T follicular helper cell (primary cell): ENCODE results near the gene RAN.
A peak's percentile ranks its signal among the peaks of the same experiment; 100 is the strongest.
"Not testable (repeated sequence)": the region's sequence is repeated elsewhere in the genome, so short reads cannot be mapped to it uniquely, and the experiment has no call there.

Source experiments
- DNase-seq: peaks from one replicate; pipeline ENCODE4 v3.0.0-alpha.2; 2020; ENCODE audit warnings: low read depth
- total RNA-seq, 2 experiments: gene quantifications; one replicate each; lab custom pipeline; 2026; lab: John Stamatoyannopoulos, UW

Gene RAN
- total RNA-seq = 254 to 1,072 reads per million in 2 experiments

DNA sequence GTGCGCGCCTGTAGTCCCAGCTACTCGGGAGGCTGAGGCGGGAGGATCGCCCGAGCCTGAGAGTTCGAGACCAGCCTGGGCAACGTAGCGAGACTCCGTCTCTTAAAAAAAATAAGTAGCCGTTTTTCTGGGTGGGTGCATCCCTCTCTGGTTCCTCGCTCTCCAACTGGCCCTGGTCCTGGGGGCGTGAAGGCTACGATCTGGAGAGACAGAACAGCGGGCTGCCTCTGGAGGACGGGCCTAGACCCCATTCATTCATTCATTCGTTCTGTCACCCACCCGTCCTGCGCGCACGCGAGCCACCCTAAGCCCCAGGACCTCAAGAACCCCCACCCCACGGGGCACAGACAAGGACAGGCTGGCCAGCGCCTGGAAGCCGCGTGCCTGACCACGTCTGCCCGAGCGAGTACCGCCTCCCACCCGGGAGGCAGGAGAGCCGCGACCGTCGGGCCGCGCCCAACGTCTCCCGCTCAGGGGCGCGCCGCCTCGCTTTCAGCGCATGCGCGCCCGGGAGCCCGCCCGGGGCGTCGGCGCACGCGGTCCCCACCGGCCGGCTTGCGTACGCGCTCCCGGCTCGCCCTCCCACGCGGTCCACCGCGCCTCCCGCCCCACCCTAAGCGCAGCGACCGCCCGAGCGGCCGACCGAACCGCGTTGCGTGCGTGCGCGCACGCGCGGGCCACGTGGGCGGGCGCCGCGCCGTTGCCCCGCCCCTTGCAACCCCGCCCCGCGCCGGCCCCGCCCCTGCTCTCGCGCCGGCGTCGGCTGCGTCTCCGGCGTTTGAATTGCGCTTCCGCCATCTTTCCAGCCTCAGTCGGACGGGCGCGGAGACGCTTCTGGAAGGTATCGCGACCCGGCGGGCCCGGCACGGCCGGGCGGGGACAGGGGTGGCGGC lies at the start of gene RAN:
Gene RAN (plus strand): TSS at position 781 of the 893 bp plus-strand sequence. CDS start 528 bp downstream, outside the sequence.
- peak; percentile 83 for DNase-seq

DNA sequence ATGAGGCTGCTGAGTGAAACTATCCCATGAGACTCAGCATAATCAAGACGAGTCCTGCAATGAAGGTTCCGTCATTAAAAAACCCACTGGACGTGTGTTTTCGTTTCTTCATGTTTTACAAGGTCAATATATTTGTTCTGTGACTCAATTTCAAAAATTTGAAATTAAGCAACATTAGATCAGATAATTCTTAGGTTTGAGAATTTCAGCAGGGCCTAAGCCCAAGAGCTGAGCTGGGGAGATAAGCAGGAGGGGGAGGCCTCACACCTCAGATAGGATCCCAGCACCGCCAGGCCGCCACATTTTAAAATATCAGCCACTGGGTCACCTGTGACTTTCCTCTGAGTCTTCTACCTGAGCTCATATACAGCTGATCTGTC lies 46.1 kb upstream of the RAN start:
- DNase-seq = no peak

DNA sequence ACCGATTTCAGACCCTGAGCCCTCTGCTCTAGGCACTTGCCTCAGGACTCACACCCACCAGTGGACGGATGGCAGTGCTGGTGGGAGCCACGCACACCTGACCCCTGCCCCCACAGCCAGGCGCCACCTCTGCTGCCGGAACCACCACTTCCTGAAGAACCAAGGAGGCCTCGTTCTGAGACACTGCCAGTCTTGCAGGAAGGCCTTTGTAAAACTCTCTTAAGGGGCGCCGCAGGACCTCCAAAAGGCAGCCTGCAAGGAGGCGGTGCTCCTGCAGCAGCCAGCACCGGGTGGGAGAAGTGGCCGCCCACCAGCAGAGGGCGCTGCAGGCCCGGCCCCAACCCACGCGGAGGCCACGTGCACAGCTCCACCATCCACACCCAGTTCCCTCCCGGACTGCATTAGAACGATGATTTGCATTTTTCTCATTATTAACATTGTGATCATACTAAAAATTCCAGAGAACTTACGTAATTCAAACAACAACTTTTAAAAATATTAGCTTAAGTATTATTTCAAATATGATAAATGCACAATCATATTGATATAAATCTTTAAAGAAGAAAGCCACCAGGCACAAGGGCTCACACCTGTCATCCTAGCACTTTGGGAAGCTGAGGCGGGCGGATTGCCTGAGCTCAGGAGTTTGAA lies 45.6 kb upstream of the RAN start:
- DNase-seq = peak; percentile 64

DNA sequence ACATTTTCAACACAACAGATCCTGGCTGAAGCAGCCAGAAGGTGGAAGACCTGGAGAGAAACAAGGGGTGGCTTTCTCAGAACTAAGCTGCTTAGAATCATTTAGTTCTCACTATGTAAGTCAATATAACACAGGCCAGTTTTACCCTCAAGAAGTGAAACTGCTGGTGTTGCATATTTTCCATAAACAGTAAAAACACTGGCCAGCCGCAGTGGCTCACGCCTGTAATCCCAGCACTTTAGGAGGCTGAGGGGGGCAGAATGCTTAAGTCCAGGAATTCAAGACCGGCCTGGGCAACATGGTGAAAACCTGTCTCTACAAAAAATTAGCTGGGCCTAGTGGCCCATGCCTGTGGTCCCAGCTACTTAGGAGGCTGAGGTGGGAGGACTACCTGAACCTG lies 44.4 kb upstream of the RAN start:
- DNase-seq = no peak

DNA sequence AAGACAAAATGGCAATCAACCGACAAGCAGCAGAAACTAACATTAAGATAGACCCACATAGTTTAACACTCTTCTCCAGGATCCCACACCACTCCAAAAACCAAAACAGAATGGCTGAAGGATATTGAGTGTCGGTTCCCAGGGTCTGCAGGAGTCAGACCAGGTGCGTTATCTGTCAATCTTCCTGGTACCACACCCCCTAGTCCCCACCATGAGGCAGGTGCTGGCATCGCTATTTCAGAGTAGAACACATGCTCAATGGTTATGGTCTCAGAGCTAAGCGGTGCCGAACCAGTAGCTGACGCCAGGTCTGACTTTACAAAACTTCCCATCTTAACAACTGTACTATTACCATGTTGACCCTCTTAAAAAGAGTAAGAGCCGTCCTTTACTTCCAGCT lies 43.0 kb upstream of the RAN start:
- DNase-seq = no peak

DNA sequence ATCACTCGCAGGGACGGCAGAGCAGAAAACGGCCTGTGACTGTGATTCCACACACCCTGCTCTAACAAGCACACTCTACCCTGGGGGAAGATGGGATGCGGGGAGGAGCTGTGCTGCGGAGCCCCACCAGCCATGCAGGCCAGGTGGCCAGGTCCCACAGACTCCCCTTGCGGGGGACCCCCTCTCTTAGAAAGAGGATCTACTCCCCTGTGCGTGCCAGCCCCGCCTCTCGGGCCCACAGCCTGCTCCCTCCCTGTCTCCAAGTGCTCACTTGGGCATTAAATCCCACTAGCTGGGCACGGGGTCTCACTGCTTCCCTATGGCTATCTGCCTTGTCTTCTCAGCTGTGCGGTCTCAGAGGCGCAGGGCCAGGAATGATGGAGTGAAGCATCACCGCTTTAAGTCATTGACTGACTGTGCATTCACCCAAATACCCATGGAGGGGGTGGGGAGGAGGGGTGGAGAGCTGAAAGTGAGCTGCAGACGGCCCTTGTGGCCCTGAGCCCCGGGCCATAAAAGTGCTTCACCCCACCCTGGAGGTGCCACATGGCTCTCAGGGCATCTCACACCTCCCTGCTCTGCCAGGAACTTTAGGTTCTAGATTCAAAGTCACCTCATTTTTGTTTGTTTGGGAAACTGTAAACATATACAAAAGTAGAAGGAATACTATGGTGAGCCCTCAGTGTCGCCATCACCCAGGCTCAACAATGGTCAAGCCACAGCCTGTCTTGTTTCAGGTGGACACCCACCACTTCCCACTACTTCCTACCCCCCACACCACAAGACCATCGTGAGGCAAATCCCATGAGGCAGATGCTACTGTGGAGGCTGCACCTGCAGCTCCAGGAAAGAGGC lies 42.2 kb upstream of the RAN start:
- DNase-seq = no peak

DNA sequence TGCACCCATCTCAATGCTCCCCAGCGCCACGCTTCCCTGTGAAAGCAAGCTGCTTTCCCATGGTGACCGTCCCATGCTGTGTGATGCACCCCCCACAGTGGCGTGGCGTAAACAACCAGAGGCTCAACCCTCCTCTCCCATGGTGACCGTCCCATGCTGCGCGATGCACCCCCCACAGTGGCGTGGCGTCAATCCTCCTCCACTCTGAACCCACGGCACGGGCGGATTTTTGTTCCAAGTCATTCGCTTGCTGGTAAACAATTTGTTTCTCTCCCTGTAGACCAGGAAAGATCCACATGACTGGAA lies 41.7 kb upstream of the RAN start:
- no peak for DNase-seq

DNA sequence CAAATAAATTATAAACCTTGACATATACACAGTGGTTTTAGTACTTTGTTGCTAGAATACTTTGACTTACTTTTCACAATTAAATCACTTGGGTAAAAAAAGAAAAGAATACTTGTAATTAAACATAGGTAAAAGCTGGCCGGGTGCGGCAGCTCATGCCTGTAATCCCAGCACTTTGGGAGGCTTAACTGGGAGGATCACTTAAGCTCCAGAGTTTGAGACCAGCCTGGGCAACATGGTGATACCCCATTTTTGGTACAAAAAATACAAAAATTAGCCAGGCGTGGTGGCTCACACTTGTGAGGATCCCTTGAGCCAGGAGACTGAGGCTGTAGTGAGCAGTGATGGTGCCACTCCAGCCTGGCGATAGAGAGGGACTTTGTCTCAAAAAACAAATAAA lies 40.6 kb upstream of the RAN start:
- no peak for DNase-seq

DNA sequence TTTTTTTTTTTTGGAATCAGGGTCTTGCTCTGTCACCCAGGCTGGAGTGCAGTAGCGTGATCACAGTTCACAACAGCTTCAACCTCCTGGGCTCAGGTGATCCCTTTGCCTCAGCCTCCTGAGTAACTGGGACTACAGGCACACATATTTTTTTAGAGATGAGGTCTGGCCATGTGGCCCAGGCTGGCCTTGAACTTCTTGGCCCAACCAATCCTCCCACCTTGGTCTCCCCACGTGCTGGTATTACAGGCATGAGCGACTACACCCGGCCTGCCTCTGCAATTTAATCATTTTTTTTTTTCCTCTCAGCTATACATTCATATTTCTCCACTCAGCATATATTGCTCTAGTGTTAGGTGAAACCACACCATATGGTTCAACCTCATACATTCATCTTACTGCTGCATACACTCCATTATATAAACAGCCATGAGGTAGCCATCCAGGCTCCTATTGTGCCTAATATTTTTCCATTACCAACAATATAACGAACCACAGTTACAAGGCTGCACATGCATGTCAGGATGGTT lies 39.9 kb upstream of the RAN start:
- no peak for DNase-seq

DNA sequence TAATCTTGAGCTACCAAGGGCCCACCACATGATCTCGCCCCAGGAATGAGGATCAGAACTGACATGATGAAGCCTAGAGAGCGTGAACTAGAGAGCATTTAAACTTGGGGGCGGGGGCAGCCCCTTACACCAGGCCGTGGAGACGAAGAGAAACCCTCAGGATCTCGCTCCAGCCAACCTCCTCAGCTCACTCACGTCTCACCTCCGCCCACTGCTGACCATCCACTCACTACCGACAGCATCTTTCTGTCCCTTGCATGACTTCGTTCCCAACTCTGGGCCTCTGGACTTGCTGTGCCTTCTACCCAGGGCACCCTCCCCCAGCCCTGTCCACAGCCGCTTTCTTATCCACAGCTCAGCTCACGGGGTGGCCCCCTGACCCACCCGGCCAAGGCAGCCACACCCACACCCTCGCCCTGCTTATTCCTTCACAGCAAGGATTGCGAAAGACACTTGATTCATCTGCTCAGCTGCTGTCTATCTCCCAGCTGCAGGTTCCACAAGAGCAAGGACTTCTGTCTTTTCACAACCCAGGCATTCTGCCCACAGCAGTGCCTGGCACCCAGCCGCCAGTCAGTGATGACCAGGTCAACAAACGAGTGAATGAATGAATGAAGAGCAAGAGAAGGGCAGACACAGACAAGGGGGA lies 39.2 kb upstream of the RAN start:
- no peak for DNase-seq

DNA sequence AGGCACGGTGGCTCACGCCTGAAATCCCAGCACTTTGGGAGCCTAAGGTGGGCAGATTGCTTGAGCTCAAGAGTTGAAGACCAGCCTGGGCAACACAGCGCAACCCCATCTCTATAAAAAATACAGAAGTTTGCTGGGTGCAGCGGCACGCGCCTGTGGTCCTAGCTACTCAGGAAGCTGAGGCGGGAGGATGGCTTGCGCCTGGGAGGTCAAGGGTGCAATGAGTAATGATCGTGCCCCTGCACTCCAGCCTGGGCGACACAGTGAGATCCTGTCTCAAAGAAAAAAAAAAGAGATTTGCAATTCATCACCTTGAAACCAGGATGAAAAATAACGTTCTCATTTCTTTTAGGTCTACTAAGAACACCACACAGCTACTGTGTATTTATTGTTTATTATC lies 36.9 kb upstream of the RAN start:
- no peak for DNase-seq

DNA sequence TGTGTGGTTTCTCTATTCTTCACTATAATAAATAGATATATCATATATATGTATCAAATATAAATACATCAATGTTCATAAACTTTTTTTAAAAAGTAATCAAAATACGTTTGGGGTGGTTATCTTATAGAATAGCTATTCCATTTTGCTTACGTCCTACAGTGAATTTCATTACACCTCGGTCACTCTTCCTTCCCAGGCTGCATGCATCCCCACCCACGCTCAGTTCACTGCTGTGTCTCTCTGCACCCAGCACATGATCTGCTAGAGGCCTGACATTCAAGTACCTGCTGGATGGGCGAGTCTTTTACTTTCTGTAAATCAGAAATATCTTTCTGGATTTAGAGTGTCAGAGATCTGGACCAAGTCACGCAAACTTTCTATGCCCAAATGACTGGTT lies 36.4 kb upstream of the RAN start:
- no peak for DNase-seq

DNA sequence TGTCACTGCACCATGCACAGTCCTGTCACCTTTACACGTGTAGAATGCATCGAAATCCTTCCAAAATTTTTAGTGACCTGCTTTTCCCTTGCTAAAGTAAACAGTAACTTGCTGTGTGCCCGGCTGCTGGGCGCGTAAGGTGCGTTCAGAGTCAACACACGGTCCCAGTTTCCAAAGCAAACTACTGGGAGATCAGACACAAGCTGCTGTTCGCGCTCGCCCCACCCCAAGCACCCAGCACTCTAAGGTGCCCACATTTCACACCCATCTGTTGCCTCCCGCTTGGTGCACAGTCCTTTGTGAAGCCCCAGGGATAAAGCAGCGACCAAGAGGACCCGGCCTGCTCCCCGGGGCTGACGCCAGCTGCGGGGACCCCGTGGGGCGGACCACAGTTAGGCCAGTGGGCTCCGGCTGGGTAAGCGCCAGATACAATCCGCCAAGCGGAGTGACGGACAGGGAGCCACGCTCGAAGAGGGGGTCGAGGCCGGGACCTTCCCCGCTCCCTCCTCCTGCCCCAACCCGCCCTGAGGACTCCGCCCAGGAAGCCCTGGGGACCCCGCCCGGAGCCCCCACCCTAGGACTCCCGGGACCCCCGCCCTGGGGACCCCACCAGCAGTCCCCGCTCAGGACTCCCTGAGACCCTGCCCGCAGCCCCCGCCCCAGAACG lies 33.4 kb upstream of the RAN start:
- DNase-seq = no peak

DNA sequence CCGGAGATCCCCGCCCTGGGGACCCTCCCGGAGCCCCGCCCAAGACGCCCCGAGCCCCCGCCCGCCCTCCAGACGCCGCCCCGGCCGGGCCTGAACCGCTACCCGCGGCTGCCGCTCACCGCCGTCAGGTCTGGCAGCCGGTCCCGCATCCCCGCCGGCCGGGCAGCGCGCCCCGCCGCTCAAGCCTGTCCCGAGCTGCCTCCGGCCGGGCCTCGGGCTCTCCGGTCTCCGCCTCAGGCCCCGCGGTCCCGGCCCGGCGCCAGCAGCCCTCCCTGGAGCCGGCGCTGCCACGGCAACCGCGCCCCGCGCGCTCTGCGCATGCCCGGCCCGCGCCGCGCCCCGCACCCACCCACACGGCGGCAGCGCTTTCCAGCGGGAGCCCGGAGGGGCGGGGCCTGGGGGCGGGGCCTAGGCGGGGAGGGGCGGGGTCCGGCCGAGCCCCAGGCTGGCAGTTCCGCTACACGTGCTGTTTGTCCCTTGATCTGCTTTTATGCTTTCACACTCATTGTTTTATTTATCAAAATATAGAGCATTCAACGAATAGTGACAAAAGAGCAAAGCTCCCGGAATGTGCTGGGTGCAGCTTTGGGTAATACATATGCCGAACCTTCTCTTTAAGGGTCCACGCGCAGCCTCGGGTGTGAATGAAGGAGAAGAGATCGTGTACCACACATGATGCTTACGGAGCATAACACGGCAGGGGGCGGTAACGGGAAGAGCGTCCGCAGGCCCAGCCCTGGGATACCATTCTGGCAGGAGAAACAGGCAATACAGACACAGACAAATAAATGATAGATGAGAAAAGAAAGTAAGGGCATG lies 32.7 kb upstream of the RAN start, which contains the start of gene STX2:
Gene STX2 (minus strand): TSS at position 300 of the 819 bp plus-strand sequence. CDS start 151 bp downstream, at position 149.
- peak; percentile 86 for DNase-seq

DNA sequence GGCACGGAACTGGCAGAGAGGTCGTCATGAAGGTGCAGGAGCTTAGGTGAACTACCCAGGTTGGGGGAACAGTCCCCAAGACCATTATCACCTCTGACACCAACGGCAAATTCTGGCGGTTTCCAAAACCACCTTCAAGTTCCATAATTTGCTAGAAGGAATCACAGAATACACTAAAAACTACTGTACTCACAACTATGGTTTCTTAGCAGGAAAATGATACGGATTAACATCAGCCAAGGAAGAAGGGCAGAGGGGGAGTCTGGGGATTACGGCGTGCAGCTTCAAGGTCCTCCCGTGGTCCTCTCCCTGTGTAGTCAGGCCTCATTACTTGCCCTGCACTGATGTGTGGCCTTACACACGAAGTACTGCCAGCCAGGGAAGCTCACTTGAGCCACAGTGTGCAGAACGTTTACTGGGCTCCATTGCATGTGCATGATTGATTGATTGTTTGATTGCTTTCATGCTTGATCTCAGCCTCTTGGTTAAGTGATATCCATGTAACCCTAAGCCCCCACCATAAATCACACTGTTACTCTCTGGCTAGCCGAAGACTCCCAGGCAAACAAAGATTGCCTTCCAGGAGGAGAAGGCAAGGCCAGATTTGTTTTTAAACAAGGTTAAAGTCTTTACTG lies 32.0 kb upstream of the RAN start:
- DNase-seq = no peak

DNA sequence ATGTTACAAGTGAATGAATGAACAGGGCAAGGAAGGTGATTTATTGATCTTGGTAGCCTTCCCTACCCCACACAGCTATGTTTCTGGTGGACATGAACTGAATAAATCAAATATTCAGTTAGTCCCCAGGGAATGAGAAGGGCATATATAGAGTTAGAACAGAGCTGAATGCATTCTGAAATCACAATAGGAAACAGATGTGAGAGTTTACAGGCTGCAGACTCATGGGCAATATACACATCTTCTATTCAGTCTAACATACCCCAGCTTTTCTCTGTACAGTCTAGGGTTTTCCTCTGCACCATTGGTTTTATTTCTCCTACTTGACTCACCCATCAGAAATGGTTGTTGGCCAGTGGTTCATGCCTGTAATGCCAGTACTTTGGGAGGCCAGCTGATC lies 25.5 kb upstream of the RAN start:
- no peak for DNase-seq

DNA sequence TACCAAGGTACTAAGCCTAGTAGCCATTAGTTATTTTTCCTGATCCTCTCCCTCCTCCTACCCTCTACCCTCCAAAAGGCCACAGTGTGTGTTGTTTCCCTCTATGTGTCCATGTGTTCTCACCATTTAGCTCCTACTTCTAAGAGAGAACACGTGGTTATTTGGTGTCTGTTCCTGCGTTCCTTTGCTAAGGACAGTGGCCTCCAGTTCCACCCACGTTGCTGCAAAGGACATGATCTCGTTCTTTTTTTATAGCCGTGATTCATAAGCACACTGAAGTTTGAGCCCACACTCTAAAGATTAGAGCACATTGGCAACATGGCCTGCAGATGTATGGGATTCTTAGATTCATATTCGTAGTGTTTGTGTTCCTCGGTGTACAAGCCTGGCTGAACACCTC lies 24.8 kb upstream of the RAN start:
- DNase-seq = no peak

DNA sequence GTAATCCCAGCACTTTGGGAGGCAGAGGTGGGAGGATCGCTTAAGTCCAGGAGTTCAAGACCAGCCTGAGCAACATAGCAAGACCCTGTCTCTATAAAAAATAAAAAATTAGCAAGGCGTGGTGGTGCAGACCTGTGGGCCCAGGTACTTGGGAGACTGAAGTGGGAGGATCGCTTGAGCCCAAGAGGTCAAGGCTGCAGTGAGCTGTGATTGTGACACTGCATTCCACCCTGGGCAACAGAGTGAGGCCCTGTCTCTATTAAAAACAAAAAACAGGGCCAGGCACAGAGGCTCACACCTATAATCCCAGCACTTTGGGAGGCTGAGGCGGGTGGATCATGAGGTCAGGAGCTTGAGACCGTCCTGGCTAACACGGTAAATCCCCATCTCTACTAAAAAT lies 23.8 kb upstream of the RAN start:
- not testable (repeated sequence) for DNase-seq

DNA sequence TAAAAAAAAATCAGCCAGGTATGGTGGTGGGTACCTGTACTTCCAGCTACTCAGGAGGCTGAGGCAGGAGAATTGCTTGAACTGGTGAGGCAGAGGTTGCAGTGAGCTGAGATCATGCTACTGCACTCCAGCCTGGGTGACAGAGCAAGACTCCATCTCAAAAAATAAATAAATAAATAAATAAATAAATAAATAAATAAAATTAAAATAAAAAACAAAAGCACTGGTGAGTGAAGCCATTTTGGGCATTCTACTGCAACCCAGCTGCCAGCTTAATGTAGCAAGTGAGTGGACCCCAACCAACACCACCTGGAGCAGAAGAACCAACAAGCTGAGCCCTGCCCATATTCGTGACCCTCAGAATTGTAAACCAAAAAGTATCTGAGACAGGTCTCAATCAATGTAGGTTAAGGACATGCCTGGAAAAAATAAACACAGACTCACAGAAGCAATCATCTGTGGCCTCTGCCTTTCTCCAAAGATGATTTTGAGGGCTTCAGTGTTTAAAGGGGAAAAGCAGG lies 23.0 kb upstream of the RAN start:
- DNase-seq = not testable (repeated sequence)
